CD14-positive monocyte (primary cell): ENCODE measurements around the gene PRDM5. TPM values are rescaled to one million over a fixed set of nuclear protein-coding genes. Genes with fewer than 3 reads are reported as not detected.

Experiments
- DNase-seq, 3 donors: peaks; one replicate each; pipeline ENCODE4 v3.0.0-alpha.2; 2011 to 2022
- H2AFZ ChIP-seq: 2 replicates; pipeline ENCODE4 v1.6.0; 2012; ENCODE audit warnings: mild to moderate bottlenecking, low read depth, low read length, inconsistent platforms; ENCODE audit not compliant: insufficient read depth, poor library complexity, severe bottlenecking
- H3K27ac ChIP-seq, 2 donors: 1 replicate in 1 of 2; 2 replicates in 1 of 2; pipeline ENCODE4 v1.5.1; 2012 to 2013; ENCODE audit warnings: low read length in 2 of 2, control low read depth in 1 of 2, inconsistent platforms in 1 of 2, low read depth in 1 of 2, mild to moderate bottlenecking in 1 of 2
- H3K27me3 ChIP-seq, 2 donors: one replicate each; pipeline versions ENCODE4 v1.6.0 to v1.6.1; 2011 to 2013; ENCODE audit warnings: low read length in 2 of 2; ENCODE audit not compliant: control insufficient read depth in 2 of 2, insufficient read depth in 2 of 2
- H3K36me3 ChIP-seq, 2 donors: replicated peaks in 1 of 2; 1 replicate in 1 of 2; 2 replicates in 1 of 2; pipeline versions ENCODE4 v1.5.1 to v1.6.1; 2012 to 2013; ENCODE audit warnings: low read length in 2 of 2, control low read depth in 1 of 2, inconsistent platforms in 1 of 2, mild to moderate bottlenecking in 1 of 2; ENCODE audit not compliant: insufficient read depth in 2 of 2, control insufficient read depth in 1 of 2
- H3K4me1 ChIP-seq, 2 donors: 1 replicate in 1 of 2; 2 replicates in 1 of 2; pipeline versions ENCODE4 v1.5.1 to v1.6.1; 2012 to 2013; ENCODE audit warnings: low read length in 2 of 2, control low read depth in 1 of 2, inconsistent platforms in 1 of 2, mild to moderate bottlenecking in 1 of 2, moderate library complexity in 1 of 2; ENCODE audit not compliant: insufficient read depth in 2 of 2, control insufficient read depth in 1 of 2
- H3K4me2 ChIP-seq: replicated peaks from 2 replicates; pipeline ENCODE3; 2012; ENCODE audit warnings: low read length, moderate library complexity, mild to moderate bottlenecking; ENCODE audit not compliant: poor library complexity, severe bottlenecking; ENCODE audit errors: extremely low read depth
- H3K4me3 ChIP-seq, 3 experiments: fragments of 200-600 bp in 1 of 3; sonication (generic) in 1 of 3; replicated peaks in 1 of 3; 1 replicate in 2 of 3; 2 replicates in 1 of 3; pipeline ENCODE4 v1.5.1; 2011 to 2013; ENCODE audit warnings: low read length in 3 of 3, mild to moderate bottlenecking in 3 of 3, control low read depth in 2 of 3, low read depth in 2 of 3, inconsistent platforms in 1 of 3, moderate library complexity in 1 of 3
- H3K79me2 ChIP-seq: 2 replicates; pipeline ENCODE4 v1.6.0; 2012; ENCODE audit warnings: mild to moderate bottlenecking, control low read depth, inconsistent platforms, low read length, moderate library complexity; ENCODE audit not compliant: insufficient read depth
- H3K9ac ChIP-seq: 2 replicates; pipeline ENCODE4 v1.6.0; 2017; ENCODE audit warnings: low read length, mild to moderate bottlenecking; ENCODE audit not compliant: insufficient read depth, poor library complexity, severe bottlenecking
- H3K9me3 ChIP-seq, 2 donors: replicated peaks in 1 of 2; 1 replicate in 1 of 2; 2 replicates in 1 of 2; pipeline versions ENCODE4 v1.5.1 to v1.6.1; 2012 to 2013; ENCODE audit warnings: low read length in 2 of 2, control low read depth in 1 of 2; ENCODE audit not compliant: control insufficient read depth in 1 of 2, insufficient read depth in 1 of 2
- H4K20me1 ChIP-seq: 2 replicates; pipeline ENCODE4 v1.6.0; 2012; ENCODE audit warnings: mild to moderate bottlenecking, low read length, control low read depth, moderate library complexity; ENCODE audit not compliant: insufficient read depth
- H3K27ac Mint-ChIP-seq, 7 donors: one replicate each; pipeline ENCODE4 v1.8.0; 2020; ENCODE audit warnings: mild to moderate bottlenecking in 7 of 7, mixed read lengths in 7 of 7, moderate library complexity in 6 of 7, inconsistent platforms in 2 of 7
- H3K27me3 Mint-ChIP-seq, 3 donors: one replicate each; pipeline ENCODE4 v1.8.0; 2021 to 2022; ENCODE audit warnings: low read depth in 3 of 3, mild to moderate bottlenecking in 3 of 3, mixed read lengths in 3 of 3, moderate library complexity in 3 of 3, inconsistent platforms in 1 of 3
- H3K36me3 Mint-ChIP-seq, 2 donors: one replicate each; pipeline ENCODE4 v1.8.0; 2020; ENCODE audit warnings: mixed read lengths in 2 of 2, inconsistent platforms in 1 of 2, mild to moderate bottlenecking in 1 of 2
- H3K4me1 Mint-ChIP-seq: one replicate; pipeline ENCODE4 v1.8.0; 2020; ENCODE audit warnings: mild to moderate bottlenecking, mixed read lengths
- H3K4me3 Mint-ChIP-seq, 2 donors: one replicate each; pipeline ENCODE4 v1.8.0; 2020; ENCODE audit warnings: mild to moderate bottlenecking in 2 of 2, mixed read lengths in 2 of 2, moderate library complexity in 1 of 2
- H3K9me3 Mint-ChIP-seq, 7 donors: one replicate each; pipeline ENCODE4 v1.8.0; 2020 to 2022; ENCODE audit warnings: mixed read lengths in 7 of 7, mild to moderate bottlenecking in 6 of 7, moderate library complexity in 6 of 7, inconsistent platforms in 2 of 7
- CTCF ChIP-seq: fragments of 200-600 bp; IDR thresholded peaks from one replicate; pipeline ENCODE4 v1.8.0; 2022; ENCODE audit warnings: antibody characterized with exemption, mild to moderate bottlenecking
- intact Hi-C, 2 donors: fragments of 100-400 bp; cut with micrococcal nuclease; formaldehyde crosslinking; loops; one replicate each; pipeline versions ENCODE4 v1.15.0 to v1.15.1; 2023
- polyA plus RNA-seq, 3 donors: library from polyadenylated mRNA; depleted of rRNA in 1 of 3; unstranded in 2 of 3; stranded (reverse) in 1 of 3; fragments of 300-500 nt in 2 of 3; fragments of >200 nt in 1 of 3; fragmentation: Illumina TruSeq in 2 of 3; gene quantifications; 1 replicate in 2 of 3; 2 replicates in 1 of 3; pipeline ENCODE4 v1.2.3, GENCODE V29; 2012 to 2021

The PRDM5 gene
- polyA plus RNA-seq, 3 donors = 0.12 to 0.25 (median 0.17) TPM

GRCh38 chr4:120691536-120691935 is 231.0 kb downstream of the PRDM5 start:
- Mint-ChIP-seq H3K27me3 (peaks cover 0 to 2% (median 0%) of the 10 kb centered on the region in 3 donors), H3K27ac (no peak overlapping the region), H3K4me1 (no peaks in the 10 kb centered on the region), H3K36me3 (no peaks in the 10 kb centered on the region), H3K9me3 (no peaks in the 10 kb centered on the region), H3K4me3 (no peak overlapping the region)
- no peaks in the 10 kb centered on the region for H3K27me3 ChIP-seq
- H4K20me1 ChIP-seq = no peaks in the 10 kb centered on the region
- H2AFZ ChIP-seq = no peak overlapping the region
- no peak for DNase-seq
- H3K9me3 ChIP-seq = no peaks in the 10 kb centered on the region
- no peaks in the 10 kb centered on the region for H3K36me3 ChIP-seq
- no peak overlapping the region for H3K4me3 ChIP-seq
- no peak for TF ChIP-seq CTCF
- H3K4me1 ChIP-seq = no peaks in the 10 kb centered on the region
- no peak overlapping the region for H3K9ac ChIP-seq
- intact Hi-C loops = no loop called here
- no peak overlapping the region for H3K4me2 ChIP-seq
- no peak overlapping the region for H3K27ac ChIP-seq
- no peaks in the 10 kb centered on the region for H3K79me2 ChIP-seq

- Mint-ChIP-seq H3K9me3 (no peaks in the 10 kb centered on the region), H3K4me3 (no peak overlapping the region), H3K4me1 (no peaks in the 10 kb centered on the region), H3K27me3 (peaks cover 0 to 2% (median 0%) of the 10 kb centered on the region in 3 donors), H3K27ac (no peak overlapping the region), H3K36me3 (no peaks in the 10 kb centered on the region)
- H4K20me1 ChIP-seq = no peaks in the 10 kb centered on the region
- no peak overlapping the region for H2AFZ ChIP-seq
- intact Hi-C loops = no loop called here
- no peak for DNase-seq
- no peak overlapping the region for H3K9ac ChIP-seq
- no peak for TF ChIP-seq CTCF
- H3K79me2 ChIP-seq = no peaks in the 10 kb centered on the region
- H3K4me1 ChIP-seq = no peaks in the 10 kb centered on the region
- H3K4me3 ChIP-seq = no peak overlapping the region
- no peaks in the 10 kb centered on the region for H3K27me3 ChIP-seq
- no peak overlapping the region for H3K4me2 ChIP-seq
- no peaks in the 10 kb centered on the region for H3K9me3 ChIP-seq
- H3K27ac ChIP-seq = no peak overlapping the region
- H3K36me3 ChIP-seq = no peaks in the 10 kb centered on the region
Observed at GRCh38 chr4:120691106-120691505, 231.4 kb downstream of the PRDM5 start.
